ENCODE data around the gene AAK1.

DNA sequence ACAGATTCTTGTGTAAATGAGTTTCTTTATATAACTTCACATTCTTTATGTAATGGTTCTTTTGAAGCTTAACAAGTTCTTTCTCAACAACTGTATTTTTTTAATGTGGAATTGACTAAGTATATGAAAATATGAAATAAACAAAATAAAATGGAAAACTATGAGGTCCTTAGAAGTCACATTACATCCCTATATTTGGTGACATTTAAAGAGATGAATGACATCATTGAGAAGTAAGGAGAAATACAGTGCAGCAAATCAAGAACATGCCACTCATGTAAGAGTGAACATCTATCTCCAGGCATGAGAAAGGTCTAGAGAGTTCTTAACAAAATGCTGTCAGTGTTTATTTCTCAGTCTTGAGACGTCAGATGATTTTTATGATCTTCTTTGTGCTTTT, 39.0 kb upstream of the AAK1 start:
- TF ChIP-seq, protein P1, sequence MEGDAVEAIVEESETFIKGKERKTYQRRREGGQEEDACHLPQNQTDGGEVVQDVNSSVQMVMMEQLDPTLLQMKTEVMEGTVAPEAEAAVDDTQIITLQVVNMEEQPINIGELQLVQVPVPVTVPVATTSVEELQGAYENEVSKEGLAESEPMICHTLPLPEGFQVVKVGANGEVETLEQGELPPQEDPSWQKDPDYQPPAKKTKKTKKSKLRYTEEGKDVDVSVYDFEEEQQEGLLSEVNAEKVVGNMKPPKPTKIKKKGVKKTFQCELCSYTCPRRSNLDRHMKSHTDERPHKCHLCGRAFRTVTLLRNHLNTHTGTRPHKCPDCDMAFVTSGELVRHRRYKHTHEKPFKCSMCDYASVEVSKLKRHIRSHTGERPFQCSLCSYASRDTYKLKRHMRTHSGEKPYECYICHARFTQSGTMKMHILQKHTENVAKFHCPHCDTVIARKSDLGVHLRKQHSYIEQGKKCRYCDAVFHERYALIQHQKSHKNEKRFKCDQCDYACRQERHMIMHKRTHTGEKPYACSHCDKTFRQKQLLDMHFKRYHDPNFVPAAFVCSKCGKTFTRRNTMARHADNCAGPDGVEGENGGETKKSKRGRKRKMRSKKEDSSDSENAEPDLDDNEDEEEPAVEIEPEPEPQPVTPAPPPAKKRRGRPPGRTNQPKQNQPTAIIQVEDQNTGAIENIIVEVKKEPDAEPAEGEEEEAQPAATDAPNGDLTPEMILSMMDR (IDR thresholded peaks at IDR 0.05), result no peak
- no peak for TF ChIP-seq POLR2A (IDR thresholded peaks at IDR 0.05)

All from esophagus squamous epithelium (tissue), 4 donors.